NCI-H2171 treated with DMSO at 0.1 percent for 48 hours (cell line): Measurements from ENCODE around the gene LPIN1.
"Not testable (repeated sequence)": the region's sequence is repeated elsewhere in the genome, so short reads cannot be mapped to it uniquely, and the experiment has no call there.

Experiments
- DNase-seq: peaks from one replicate; lab custom pipeline; 2025; lab: John Stamatoyannopoulos, UW

Gene LPIN1

GRCh38 chr2:11810237-11810977, 64.0 kb downstream of the LPIN1 start:
- DNase-seq = no peak

- no peak for DNase-seq
Measured at GRCh38 chr2:11811036-11811654, 64.7 kb downstream of the LPIN1 start.

- no peak for DNase-seq
Measured at GRCh38 chr2:11812466-11813248, 66.2 kb downstream of the LPIN1 start.

GRCh38 chr2:11813345-11813744, 66.9 kb downstream of the LPIN1 start:
- DNase-seq = not testable (repeated sequence)

DNA sequence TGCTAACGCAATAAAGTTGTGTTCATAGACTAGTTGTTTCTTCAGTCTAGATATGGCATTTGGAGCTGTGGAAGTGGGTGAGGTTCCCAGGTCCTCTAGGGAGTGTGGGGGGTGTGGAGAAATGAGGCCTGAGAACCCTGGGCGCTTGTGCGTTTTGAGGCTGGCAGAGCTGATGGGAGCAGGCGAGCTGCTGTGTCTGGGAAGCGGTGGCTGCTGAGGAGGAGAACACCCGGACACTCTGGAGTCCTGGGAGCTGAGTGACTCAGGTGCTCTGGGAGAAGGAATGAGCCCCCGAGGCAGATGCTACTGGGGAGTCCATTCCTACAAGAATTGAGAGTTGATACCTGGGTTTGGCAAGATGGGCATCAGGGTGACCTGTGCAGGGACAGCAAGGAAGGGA, 67.5 kb downstream of the LPIN1 start:
- no peak for DNase-seq

GRCh38 chr2:11814979-11815510, 68.6 kb downstream of the LPIN1 start:
- no peak for DNase-seq

- not testable (repeated sequence) for DNase-seq
Measured at GRCh38 chr2:11816935-11817334, 70.5 kb downstream of the LPIN1 start.

GRCh38 chr2:11819235-11819729, 72.8 kb downstream of the LPIN1 start:
- no peak for DNase-seq

GRCh38 chr2:11820650-11821049, 74.2 kb downstream of the LPIN1 start:
- DNase-seq = no peak

- DNase-seq = no peak
Measured at GRCh38 chr2:11821705-11822104, 75.3 kb downstream of the LPIN1 start.

GRCh38 chr2:11822359-11822745, 75.9 kb downstream of the LPIN1 start:
- not testable (repeated sequence) for DNase-seq

DNA sequence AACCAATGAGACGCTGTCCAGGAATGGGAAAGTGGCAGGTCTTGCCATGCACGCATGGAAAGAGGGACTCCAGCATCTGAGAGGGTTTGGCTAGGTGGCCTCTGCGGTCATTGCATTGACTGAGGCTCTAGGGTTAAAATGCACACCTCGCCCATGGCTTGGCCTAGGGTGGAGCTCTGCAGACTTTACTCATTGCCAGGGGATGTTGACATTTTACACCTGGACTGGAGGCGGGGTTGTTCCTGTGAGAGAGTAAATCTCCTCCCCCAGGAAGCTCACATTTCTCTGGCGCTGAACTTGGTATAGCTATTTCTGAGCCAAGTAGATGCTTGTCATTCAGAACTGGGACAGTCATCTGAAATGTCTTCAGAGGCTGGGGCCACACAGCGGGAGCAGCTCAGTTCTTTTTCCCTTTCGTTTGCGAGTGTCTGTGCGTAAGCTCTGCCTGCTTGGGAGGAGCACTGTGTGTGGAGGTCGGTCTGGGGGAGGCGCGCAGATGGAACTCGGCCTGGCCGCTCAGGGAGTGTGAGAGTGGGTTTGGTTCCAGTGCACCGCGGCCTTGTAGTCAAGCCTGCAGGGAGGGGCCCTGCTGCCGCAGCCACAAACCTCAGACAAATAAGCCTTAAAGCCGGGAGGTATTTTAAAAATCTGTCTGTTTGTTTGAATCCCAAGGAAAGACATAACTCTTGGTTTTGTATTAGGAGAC, 76.5 kb downstream of the LPIN1 start:
- DNase-seq = no peak

DNA sequence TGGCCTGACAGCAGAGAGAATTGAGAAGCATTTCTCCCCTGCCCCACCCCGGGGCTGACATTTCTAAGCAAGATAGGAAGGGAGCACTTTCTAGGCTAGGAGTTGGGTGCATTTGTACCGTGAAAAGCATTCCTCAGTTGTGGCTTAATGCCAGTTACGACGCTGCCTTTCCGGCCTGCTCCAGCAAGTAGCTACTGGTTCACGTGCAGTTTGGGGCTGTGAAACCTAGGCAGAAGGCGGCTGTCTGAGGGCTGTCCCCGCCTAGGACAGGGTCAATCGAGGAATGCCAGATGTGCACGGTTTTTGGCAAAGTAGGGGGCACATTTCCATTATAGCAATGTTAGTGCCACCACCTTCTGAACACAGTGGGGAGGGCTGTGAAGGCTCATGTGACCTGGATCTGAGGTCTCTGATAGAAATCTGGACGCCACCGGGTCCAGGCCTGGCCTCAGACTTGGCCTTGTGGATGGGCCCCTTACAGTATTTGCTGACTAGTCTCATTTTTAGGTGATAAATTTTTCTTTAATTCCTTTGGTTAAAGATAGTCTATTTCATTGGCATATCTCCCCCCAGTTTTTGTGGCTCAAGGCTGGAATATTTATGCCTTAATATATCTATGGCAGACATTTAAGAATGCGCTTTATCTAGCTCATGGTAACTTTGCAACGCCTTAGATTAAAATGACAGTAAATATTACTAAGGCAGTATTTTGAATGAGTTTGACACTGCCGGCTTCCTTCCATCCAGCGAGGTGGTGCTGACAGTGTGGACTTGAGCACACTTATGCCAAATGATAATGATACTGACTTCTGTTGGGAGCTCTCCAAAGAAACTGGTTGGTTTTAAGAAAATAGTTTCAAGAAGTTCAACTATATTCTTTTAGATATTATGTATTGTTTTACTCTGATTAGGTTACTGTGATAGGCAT, 78.7 kb downstream of the LPIN1 start:
- DNase-seq = no peak

GRCh38 chr2:11827547-11827946, 81.1 kb downstream of the LPIN1 start:
- DNase-seq = no peak

DNA sequence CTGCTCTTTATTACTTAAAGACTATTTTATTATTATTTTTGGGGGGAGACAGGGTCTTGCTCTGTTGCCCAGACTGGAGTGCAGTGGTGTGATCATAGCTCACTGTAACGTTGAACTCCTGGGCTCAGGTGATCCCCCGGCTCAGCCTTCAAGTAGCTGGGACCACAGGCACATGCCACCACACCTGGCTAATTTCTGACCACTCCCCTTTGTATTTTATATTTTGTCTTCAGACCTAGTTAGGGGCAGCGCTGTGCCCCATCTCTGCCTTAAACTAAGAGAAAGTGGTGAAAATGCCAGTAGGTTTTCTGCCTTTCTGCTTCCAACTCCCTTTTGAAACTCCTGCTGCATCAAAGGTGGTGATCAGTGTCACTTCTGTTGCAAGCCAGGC, 82.5 kb downstream of the LPIN1 start:
- DNase-seq = no peak

DNA sequence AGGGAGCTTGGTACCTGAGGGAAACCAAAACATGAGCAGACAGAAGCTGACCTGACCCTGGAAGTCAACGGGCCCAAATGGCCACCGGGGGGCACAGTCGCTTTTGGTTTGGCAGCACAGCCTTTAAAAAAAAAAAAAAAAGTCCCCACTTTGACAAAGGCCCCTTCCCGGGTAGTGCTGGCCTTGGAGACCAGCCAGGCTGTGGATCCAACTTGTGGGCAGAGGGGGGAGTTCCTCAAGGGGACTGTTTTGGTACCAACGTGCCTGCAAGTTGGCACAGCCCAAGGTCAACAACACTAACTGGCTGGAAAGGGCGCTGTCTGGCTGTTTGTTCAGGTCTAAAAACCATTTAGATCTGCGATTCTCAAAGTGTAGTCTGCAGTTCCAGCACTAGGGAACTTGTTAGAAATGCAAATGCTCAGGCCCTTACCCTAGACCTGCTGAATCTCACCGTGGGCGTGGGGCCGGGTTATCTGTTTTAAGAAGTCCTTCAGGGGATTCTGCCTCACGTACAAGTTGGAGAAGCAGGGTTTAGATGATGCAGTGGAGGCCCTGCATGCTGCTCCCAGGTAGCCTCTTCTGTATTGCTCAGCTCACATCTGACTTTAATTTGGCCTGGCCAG, 83.0 kb downstream of the LPIN1 start:
- peak; percentile 83 for DNase-seq

GRCh38 chr2:11829947-11830707, 83.7 kb downstream of the LPIN1 start:
- DNase-seq = peak; percentile 73

DNA sequence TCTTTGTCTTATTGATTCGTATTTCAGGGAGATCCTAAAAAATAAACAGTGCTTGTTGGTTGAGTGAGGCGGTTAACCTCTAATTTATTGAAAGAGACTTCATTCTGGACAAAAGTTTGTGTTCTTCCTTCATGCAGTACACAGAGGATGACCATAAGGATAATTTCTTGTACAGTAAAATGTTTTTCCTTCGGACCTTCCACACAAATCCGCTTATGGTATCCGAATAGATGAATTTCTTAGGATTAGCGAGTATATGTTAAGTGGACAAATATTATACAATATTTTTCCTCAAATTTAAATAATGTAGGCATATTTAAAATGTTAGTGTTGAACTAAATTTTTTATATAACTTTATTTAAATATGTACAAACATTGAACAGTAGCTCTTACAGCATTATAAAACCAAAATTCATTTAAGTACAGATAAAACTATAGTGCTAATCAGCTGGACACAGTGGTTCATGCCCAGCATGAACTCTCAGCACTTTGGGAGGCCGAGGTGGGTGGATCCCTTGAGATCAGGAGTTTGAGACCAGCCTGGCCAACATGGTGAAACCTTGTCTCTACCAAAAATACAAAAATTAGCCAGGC, 84.4 kb downstream of the LPIN1 start:
- DNase-seq = no peak

GRCh38 chr2:11831415-11831814, 85.0 kb downstream of the LPIN1 start:
- DNase-seq = no peak
